ENCODE data around the gene KLC3. TPM values are rescaled to one million over a fixed set of nuclear protein-coding genes. Genes with fewer than 3 reads are reported as not detected.

Gene KLC3
- polyA plus RNA-seq, 3 donors, result 2.1 to 3.0 (median 2.3) TPM

- DNase-seq, result no peak
These were observed 28.3 kb downstream of the KLC3 start for GRCh38 chr19:45368737-45369340.

- DNase-seq, result peak; percentile 99
These were observed 30.1 kb downstream of the KLC3 start, which contains the start of gene ERCC2 for GRCh38 chr19:45370410-45371204. Gene ERCC2 (minus strand): TSS chr19:45370573. CDS start chr19:45370540, 33 bp downstream.

GRCh38 chr19:45376045-45376724 is 35.6 kb downstream of the KLC3 start:
- DNase-seq, result peak; percentile 67

- DNase-seq, result no peak
These were observed 39.6 kb downstream of the KLC3 start for GRCh38 chr19:45380107-45380506.

- DNase-seq, result no peak
These were observed 41.9 kb downstream of the KLC3 start for GRCh38 chr19:45382426-45382825.

- no peak for DNase-seq
These were observed 45.1 kb downstream of the KLC3 start for GRCh38 chr19:45385392-45386221.

GRCh38 chr19:45391346-45391745 is 50.8 kb downstream of the KLC3 start:
- no peak for DNase-seq

GRCh38 chr19:45391871-45392665 is 51.5 kb downstream of the KLC3 start:
- DNase-seq, result no peak

- no peak for DNase-seq
These were observed 55.5 kb downstream of the KLC3 start for GRCh38 chr19:45395821-45396617.

- DNase-seq, result no peak
These were observed 59.6 kb downstream of the KLC3 start for GRCh38 chr19:45400192-45400591.

Other genes with a start within 250 kb of the KLC3 start
- gene PPP1R37, start 247.6 kb upstream of the KLC3 start, polyA plus RNA-seq (ENCODE audit: insufficient read length in 3 of 3), result 10 to 100 TPM; 31.8 to 37.5 (median 35.4) TPM
- under 1 TPM; 0.19 to 0.31 (median 0.21) TPM for gene NKPD1, start 179.8 kb upstream of the KLC3 start, polyA plus RNA-seq (ENCODE audit: insufficient read length in 3 of 3)
- gene TRAPPC6A, start 162.5 kb upstream of the KLC3 start, polyA plus RNA-seq (ENCODE audit: insufficient read length in 3 of 3), result 10 to 100 TPM; 42.6 to 52.3 (median 48.0) TPM
- gene BLOC1S3, start 162.0 kb upstream of the KLC3 start, polyA plus RNA-seq (ENCODE audit: insufficient read length in 3 of 3), result 1 to 10 TPM; 9.1 to 10.0 (median 9.5) TPM
- gene EXOC3L2, start 95.3 kb upstream of the KLC3 start, polyA plus RNA-seq (ENCODE audit: insufficient read length in 3 of 3), result 10 to 100 TPM; 11.0 to 13.7 (median 11.6) TPM
- 10 to 100 TPM; 38.2 to 42.7 (median 40.4) TPM for gene MARK4, start 89.5 kb upstream of the KLC3 start, polyA plus RNA-seq (ENCODE audit: insufficient read length in 3 of 3)
- 1 to 10 TPM in 1 of 3 donors, under 1 TPM in 2; 0.22 to 1.7 (median 0.44) TPM for gene CKM, start 17.9 kb upstream of the KLC3 start, polyA plus RNA-seq (ENCODE audit: insufficient read length in 3 of 3)
- 10 to 100 TPM; 35.3 to 42.2 (median 40.8) TPM for gene ERCC2, start 29.8 kb downstream of the KLC3 start, polyA plus RNA-seq (ENCODE audit: insufficient read length in 3 of 3)
- gene PPP1R13L, start 64.3 kb downstream of the KLC3 start, polyA plus RNA-seq (ENCODE audit: insufficient read length in 3 of 3), result 10 to 100 TPM in 2 of 3 donors, 1 to 10 TPM in 1; 9.0 to 12.3 (median 10.9) TPM
- gene POLR1G, start 65.9 kb downstream of the KLC3 start, polyA plus RNA-seq (ENCODE audit: insufficient read length in 3 of 3), result 1 to 10 TPM; 3.8 to 6.0 (median 5.4) TPM
- 10 to 100 TPM; 83.0 to 97.5 (median 89.9) TPM for gene ERCC1, start 83.2 kb downstream of the KLC3 start, polyA plus RNA-seq (ENCODE audit: insufficient read length in 3 of 3)
- 10 to 100 TPM in 2 of 3 donors, 1 to 10 TPM in 1; 9.8 to 13.1 (median 11.1) TPM for gene FOSB, start 127.2 kb downstream of the KLC3 start, polyA plus RNA-seq (ENCODE audit: insufficient read length in 3 of 3)
- 1 to 10 TPM; 5.0 to 8.3 (median 8.2) TPM for gene RTN2, start 156.3 kb downstream of the KLC3 start, polyA plus RNA-seq (ENCODE audit: insufficient read length in 3 of 3)
- under 1 TPM; 0.13 to 0.68 (median 0.56) TPM for gene PPM1N, start 157.7 kb downstream of the KLC3 start, polyA plus RNA-seq (ENCODE audit: insufficient read length in 3 of 3)
- gene VASP, start 166.7 kb downstream of the KLC3 start, polyA plus RNA-seq (ENCODE audit: insufficient read length in 3 of 3), result 10 to 100 TPM; 44.9 to 48.7 (median 47.1) TPM
- gene OPA3, start 244.1 kb downstream of the KLC3 start, polyA plus RNA-seq (ENCODE audit: insufficient read length in 3 of 3), result 10 to 100 TPM in 2 of 3 donors, 1 to 10 TPM in 1; 9.9 to 12.6 (median 12.4) TPM